ENCODE data around the gene COPG1. TPM values are rescaled to one million over a fixed set of nuclear protein-coding genes. Genes with fewer than 3 reads are reported as not detected.
A peak's percentile ranks its signal among the peaks of the same experiment; 100 is the strongest.

COPG1 gene
- total and polyA plus RNA-seq, 5 donors = 76.3 to 133 (median 102) TPM

DNA sequence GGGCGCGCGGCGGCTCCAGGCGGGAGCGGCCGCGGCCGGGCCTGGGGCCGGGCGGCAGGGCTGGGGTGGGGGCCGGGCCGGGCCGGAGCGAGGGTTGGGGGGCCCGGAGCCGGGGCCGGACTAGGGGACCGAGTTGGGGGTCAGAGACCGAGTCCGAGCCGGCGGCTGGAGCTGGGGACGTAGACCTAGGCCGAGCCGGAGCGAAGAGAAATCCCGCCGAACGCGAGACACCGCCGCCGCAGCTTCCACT lies 66.5 kb downstream of the COPG1 start:
- H3K9me3 ChIP-seq (ENCODE audit: control insufficient read depth, low read length) = no peaks in the 10 kb centered on the region
- DNase-seq (no peak), ATAC-seq (no peak)
- under 1% methylated on average over 34 of the region's 34 CpGs for WGBS
- no peaks in the 10 kb centered on the region for H3K27me3 ChIP-seq (ENCODE audit: control insufficient read depth, insufficient read depth)
- intact Hi-C loops (cut with DNase I) = loop anchor here in 1 of 4 donors (5.0 kb wide), 1 partner anchor 39 kb away; the partner anchor contains the start of gene HMCES
- no peaks in the 10 kb centered on the region for H3K4me1 ChIP-seq (ENCODE audit: control insufficient read depth, insufficient read depth, low read length)
- H3K4me3 ChIP-seq (ENCODE audit: low read length) = peak overlapping the region; percentile 84
- H3K27ac ChIP-seq (ENCODE audit: low read length) = peak overlapping the region; percentile 92

DNA sequence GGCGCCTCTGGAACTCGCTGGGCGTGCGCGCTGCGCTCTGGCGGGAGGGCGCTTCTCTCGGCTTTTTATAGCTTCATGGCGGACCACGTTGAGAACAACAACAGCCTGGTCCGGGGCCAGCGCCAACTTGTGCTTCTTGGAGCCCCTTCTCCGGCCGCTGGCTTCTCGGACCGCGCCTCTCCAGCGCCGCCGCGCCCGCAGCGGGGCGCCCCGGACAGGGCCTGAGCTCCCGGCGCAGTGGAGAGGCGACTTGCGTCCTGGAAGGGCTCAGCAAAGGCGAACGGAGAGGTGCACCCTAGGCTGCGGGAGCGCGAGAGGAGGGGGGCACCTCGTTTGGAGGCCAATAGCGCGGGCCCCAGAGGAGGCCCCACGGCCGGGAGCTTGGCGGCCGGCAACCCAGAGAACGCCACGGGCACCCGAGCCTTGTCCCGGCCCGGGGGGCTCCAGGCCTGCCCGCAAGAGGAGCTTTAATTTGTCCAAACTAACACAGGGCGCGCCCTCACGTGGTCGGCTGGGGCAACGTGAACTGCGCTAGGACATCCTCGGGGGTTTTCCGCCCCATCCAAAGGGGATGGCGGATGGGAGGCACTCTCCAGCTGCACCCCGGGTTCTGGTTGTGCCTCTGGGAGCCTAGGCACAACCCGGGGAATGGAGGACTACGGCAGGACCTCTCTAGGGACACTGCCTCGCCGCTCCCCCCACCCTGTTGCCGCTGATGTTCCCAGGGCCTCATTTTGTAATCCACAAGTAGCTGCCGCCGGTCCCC lies 67.0 kb downstream of the COPG1 start:
- ATAC-seq = peak; percentile 52 to 60
- intact Hi-C loops (cut with DNase I) = loop anchor here in 1 of 4 donors (5.0 kb wide), 1 partner anchor 39 kb away; the partner anchor contains the start of gene HMCES
- H3K4me3 ChIP-seq (ENCODE audit: low read length) = peak overlapping the region; percentile 84
- peak overlapping the region; percentile 92 for H3K27ac ChIP-seq (ENCODE audit: low read length)
- H3K27me3 ChIP-seq (ENCODE audit: control insufficient read depth, insufficient read depth) = no peaks in the 10 kb centered on the region
- H3K4me1 ChIP-seq (ENCODE audit: control insufficient read depth, insufficient read depth, low read length) = no peaks in the 10 kb centered on the region
- no peaks in the 10 kb centered on the region for H3K9me3 ChIP-seq (ENCODE audit: control insufficient read depth, low read length)
- DNase-seq = peak; percentile 83 to 94 (median 94)
- under 1% methylated on average over 65 of the region's 65 CpGs for WGBS

DNA sequence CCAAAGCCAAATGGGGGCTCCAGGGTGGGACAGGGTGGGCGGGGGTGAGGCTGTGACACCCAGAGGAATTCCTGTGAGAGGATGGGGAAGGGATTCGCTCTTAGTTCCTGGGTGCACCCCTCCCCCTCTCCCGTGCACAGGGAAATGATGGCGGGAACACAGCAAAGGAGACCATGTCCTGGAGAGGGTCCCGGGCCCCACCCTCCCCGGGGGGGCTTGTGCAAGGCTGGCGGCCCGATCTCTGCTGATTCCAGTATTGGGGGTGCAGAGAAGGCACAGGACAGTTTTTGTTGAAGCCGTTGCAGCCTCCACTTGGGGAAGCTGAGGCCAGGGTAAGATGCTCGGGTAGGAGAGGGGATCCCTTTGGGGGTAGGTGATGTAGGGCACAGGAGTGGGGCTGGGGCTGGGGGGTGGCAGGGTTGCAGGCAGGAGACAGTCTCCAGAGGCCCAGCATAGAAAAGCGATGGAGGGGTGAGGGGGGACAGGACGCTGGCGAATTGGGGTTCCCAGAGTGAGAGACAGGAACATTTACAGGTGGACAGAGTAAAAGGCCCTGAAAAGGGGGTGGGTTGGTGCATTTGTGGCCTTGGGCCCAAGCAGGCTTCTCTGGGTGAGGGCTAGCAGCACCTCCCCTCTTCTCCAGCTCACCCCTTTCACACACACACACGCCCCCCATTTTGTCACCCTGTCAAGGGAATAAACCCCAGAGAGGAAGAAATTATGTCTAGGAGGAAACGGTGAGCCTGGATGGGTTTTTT lies 67.8 kb downstream of the COPG1 start:
- DNase-seq (peak in 2 of 3 donors; percentile 66 to 76), ATAC-seq (no peak)
- Histone ChIP-seq H3K4me1 (ENCODE audit: control insufficient read depth, insufficient read depth, low read length) (no peaks in the 10 kb centered on the region), H3K4me3 (ENCODE audit: low read length) (peak overlapping the region; percentile 84), H3K9me3 (ENCODE audit: control insufficient read depth, low read length) (no peaks in the 10 kb centered on the region), H3K27me3 (ENCODE audit: control insufficient read depth, insufficient read depth) (no peaks in the 10 kb centered on the region), H3K27ac (ENCODE audit: low read length) (no peak overlapping the region)
- WGBS = 37% methylated on average over 15 of the region's 15 CpGs
- intact Hi-C loops (cut with DNase I) = loop anchor here in 1 of 4 donors (5.0 kb wide), 1 partner anchor 40 kb away; the partner anchor contains the start of gene HMCES

DNA sequence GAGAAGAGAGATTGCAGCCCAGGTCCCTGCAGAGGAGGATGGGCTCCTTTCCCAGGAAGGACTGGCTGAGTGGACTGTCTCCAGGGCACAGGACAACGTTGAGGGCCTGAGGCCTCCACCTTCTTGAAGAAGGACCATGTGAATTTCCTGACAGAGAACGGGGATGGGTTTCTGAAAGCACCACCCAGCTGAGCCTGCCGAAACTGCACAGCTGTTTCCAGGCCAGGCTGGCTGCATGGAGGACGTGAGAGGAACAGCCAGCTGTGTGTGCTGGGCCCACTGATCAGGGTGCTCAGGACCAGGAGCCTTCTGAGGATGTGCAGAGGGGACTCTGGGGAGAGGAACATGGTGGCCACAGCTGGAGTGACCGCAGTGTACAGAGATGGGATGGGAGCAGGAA lies 68.4 kb downstream of the COPG1 start:
- no peaks in the 10 kb centered on the region for H3K4me1 ChIP-seq (ENCODE audit: control insufficient read depth, insufficient read depth, low read length)
- ATAC-seq (no peak), DNase-seq (peak in 1 of 3 donors; percentile 54)
- 52% methylated on average over 5 of the region's 5 CpGs for WGBS
- H3K4me3 ChIP-seq (ENCODE audit: low read length) = no peak overlapping the region
- H3K27me3 ChIP-seq (ENCODE audit: control insufficient read depth, insufficient read depth) = no peaks in the 10 kb centered on the region
- no peak overlapping the region for H3K27ac ChIP-seq (ENCODE audit: low read length)
- H3K9me3 ChIP-seq (ENCODE audit: control insufficient read depth, low read length) = no peaks in the 10 kb centered on the region
- intact Hi-C loops (cut with DNase I) = loop anchor here in 1 of 4 donors (5.0 kb wide), 1 partner anchor 41 kb away; the partner anchor contains the start of gene HMCES

DNA sequence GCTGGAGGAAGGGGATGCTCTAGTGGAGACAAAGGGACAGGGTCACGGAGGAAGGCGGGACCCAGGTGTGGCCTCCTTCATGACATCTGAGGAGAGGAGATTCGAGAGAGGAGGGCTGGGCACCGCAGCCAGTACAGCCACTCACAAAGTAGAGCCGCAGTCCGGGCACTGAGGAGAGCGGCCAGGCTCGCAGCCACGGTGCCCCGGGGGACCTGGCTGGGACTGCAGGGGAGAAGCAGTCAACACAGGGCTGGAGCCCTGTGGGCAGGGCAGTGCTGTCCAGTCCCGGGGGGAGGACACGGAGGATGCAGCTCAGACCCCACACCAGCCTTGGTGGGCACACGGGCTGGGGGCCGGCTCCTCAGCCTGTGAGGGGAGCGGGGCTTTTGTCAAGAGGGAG lies 69.5 kb downstream of the COPG1 start:
- ATAC-seq (no peak), DNase-seq (peak in 1 of 3 donors; percentile 59)
- H3K9me3 ChIP-seq (ENCODE audit: control insufficient read depth, low read length) = no peaks in the 10 kb centered on the region
- H3K27ac ChIP-seq (ENCODE audit: low read length) = no peak overlapping the region
- intact Hi-C loops (cut with DNase I) = loop anchor here in 1 of 4 donors (5.0 kb wide), 1 partner anchor 42 kb away; the partner anchor contains the start of gene HMCES
- no peaks in the 10 kb centered on the region for H3K4me1 ChIP-seq (ENCODE audit: control insufficient read depth, insufficient read depth, low read length)
- WGBS = 92% methylated on average over 15 of the region's 15 CpGs
- H3K27me3 ChIP-seq (ENCODE audit: control insufficient read depth, insufficient read depth) = no peaks in the 10 kb centered on the region
- H3K4me3 ChIP-seq (ENCODE audit: low read length) = no peak overlapping the region

DNA sequence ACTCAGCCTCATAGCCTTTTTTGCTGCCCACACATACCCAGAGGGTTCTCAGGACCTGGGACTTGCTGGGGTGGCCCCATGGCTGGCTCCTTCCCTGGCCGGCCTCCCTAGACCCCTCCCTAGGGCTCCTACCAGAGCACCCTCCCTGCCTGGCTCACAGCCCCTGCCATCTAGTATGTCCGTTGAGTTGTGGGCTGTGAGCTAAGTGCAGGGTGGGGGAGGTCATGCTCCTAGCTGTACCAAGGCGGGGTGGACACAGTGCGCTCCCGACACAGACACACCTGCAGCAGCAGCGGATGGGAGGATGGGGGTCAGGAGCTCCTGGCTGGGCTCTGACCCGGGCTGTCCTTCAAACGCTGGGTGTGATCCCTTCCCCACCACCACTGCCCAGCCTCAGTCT lies 70.9 kb downstream of the COPG1 start:
- 94% methylated on average over 8 of the region's 8 CpGs for WGBS
- no peaks in the 10 kb centered on the region for H3K4me1 ChIP-seq (ENCODE audit: control insufficient read depth, insufficient read depth, low read length)
- H3K4me3 ChIP-seq (ENCODE audit: low read length) = no peak overlapping the region
- no peak overlapping the region for H3K27ac ChIP-seq (ENCODE audit: low read length)
- no peaks in the 10 kb centered on the region for H3K9me3 ChIP-seq (ENCODE audit: control insufficient read depth, low read length)
- H3K27me3 ChIP-seq (ENCODE audit: control insufficient read depth, insufficient read depth) = no peaks in the 10 kb centered on the region
- intact Hi-C loops (cut with DNase I) = no loop called here
- ATAC-seq = no peak
- DNase-seq = peak in 1 of 3 donors; percentile 41

DNA sequence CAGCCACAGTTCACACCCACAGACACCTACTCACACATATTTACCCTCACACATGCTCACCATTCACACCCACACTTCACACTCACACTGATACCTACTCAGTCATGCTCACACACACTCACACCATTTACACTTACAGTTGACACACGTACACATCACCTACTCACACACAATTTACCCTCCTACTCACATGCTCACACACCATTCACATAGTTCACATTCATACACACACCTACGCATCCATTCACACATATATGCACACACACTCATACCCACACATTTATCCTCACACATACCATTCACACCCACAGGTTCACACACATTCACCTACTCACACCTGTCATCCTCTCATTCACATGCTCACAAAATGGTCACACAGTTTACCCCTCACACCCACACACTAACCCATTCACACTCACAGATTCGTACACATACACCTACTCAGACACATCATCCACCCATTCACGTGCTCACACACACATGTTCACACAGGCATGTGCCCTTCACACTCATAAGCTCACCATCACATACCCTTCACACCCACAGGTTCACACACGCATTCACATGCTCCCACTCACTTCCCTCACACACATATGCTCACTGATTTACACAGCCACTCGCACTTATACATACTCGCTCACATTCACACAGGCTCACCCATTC lies 71.5 kb downstream of the COPG1 start:
- H3K4me3 ChIP-seq (ENCODE audit: low read length) = no peak overlapping the region
- no peak for ATAC-seq
- DNase-seq = no peak
- H3K27ac ChIP-seq (ENCODE audit: low read length) = no peak overlapping the region
- intact Hi-C loops (cut with DNase I) = no loop called here
- H3K4me1 ChIP-seq (ENCODE audit: control insufficient read depth, insufficient read depth, low read length) = no peaks in the 10 kb centered on the region
- WGBS = 93% methylated on average over 7 of the region's 7 CpGs
- H3K27me3 ChIP-seq (ENCODE audit: control insufficient read depth, insufficient read depth) = no peaks in the 10 kb centered on the region
- H3K9me3 ChIP-seq (ENCODE audit: control insufficient read depth, low read length) = no peaks in the 10 kb centered on the region

DNA sequence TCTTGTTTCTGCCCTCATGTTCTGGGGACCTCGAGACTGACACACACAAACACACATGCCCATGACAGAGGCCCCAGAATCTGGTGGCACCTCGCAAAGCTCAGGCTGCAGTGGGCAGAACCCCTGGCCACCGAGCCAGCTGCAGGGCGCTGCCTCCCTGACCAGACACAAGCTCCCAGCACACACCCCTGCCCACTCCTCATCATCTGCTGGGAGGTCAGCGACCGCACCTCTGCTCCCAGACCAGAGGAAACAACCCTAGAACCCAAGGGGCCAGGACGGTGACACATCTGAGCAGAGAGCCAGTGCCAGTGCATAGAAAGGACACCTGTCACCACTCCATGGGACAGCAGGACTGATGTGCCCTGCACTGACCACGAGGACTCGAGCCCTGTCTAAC lies 72.5 kb downstream of the COPG1 start:
- 92% methylated on average over 9 of the region's 9 CpGs for WGBS
- Histone ChIP-seq H3K27me3 (ENCODE audit: control insufficient read depth, insufficient read depth) (no peaks in the 10 kb centered on the region), H3K4me3 (ENCODE audit: low read length) (no peak overlapping the region), H3K4me1 (ENCODE audit: control insufficient read depth, insufficient read depth, low read length) (no peaks in the 10 kb centered on the region), H3K27ac (ENCODE audit: low read length) (no peak overlapping the region), H3K9me3 (ENCODE audit: control insufficient read depth, low read length) (no peaks in the 10 kb centered on the region)
- ATAC-seq (no peak), DNase-seq (no peak)
- intact Hi-C loops (cut with DNase I) = no loop called here

DNA sequence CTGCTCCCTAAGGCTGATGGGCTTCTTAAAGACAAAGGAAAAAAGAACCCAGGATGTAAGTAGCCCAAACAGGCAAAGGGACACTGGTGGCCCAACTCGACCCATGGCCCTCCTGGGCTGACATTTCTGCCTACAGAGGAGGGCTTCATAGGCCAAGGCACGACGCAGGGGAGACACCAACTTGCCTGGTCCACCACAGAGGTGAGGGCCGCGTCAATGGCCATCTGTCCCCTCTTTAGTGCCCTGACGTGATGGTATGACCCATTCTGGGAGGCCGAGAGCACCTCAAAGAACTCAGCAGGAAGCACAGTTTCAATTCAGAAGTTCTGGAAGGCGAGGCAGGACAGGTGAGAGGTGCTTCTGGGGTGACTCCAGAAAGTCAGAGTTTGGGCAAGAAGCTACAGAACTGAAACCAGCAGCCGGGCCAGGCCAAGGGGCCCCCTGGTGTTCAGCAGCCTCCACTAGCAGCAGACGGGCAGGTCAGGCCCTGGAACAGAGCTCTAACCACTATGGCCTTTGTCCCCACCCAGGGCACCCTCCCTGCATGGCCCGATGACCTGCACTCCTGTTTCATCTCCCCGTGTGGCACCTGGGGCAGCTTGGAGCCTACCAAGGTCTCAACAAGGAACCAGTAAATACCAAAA lies 74.4 kb downstream of the COPG1 start:
- Histone ChIP-seq H3K4me1 (ENCODE audit: control insufficient read depth, insufficient read depth, low read length) (no peaks in the 10 kb centered on the region), H3K27ac (ENCODE audit: low read length) (no peak overlapping the region), H3K9me3 (ENCODE audit: control insufficient read depth, low read length) (no peaks in the 10 kb centered on the region), H3K4me3 (ENCODE audit: low read length) (no peak overlapping the region), H3K27me3 (ENCODE audit: control insufficient read depth, insufficient read depth) (no peaks in the 10 kb centered on the region)
- WGBS = 85% methylated on average over 12 of the region's 12 CpGs
- DNase-seq (peak in 1 of 3 donors; percentile 50), ATAC-seq (no peak)
- intact Hi-C loops (cut with DNase I) = no loop called here

DNA sequence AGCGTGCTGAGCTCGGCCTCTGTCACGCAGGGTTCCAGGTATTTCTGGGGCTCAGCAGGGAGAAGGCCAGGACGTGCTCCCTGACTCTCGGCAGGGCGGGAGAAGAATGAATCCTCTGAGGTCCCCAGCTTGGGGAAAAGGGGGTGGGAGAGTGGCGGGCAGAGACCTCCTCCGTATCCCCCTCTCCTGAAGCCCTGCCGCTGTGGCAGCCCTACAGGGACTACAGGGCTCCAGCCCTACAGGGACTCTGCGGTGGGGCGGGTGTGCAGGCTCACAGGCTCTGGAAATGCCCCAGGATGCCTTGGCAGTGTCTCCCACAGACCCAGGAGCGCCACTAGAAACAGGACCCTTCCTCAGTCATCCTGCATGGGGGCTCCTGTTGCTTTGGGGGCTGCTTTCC lies 75.4 kb downstream of the COPG1 start:
- 97% methylated on average over 12 of the region's 12 CpGs for WGBS

More for the DNA sequence above, 75.4 kb downstream of the COPG1 start:
- no peak overlapping the region for H3K4me3 ChIP-seq (ENCODE audit: low read length)
- no peaks in the 10 kb centered on the region for H3K9me3 ChIP-seq (ENCODE audit: control insufficient read depth, low read length)
- DNase-seq (no peak), ATAC-seq (no peak)
- H3K4me1 ChIP-seq (ENCODE audit: control insufficient read depth, insufficient read depth, low read length) = no peaks in the 10 kb centered on the region
- intact Hi-C loops (cut with DNase I) = no loop called here
- H3K27ac ChIP-seq (ENCODE audit: low read length) = no peak overlapping the region
- H3K27me3 ChIP-seq (ENCODE audit: control insufficient read depth, insufficient read depth) = no peaks in the 10 kb centered on the region

Data from right cardiac atrium (tissue), 5 donors.